Tibial nerve (tissue), 4 donors: Measurements from ENCODE around the gene OR3A2. TPM values are rescaled to one million over a fixed set of nuclear protein-coding genes. Genes with fewer than 3 reads are reported as not detected.
"Not testable (repeated sequence)": the region's sequence is repeated elsewhere in the genome, so short reads cannot be mapped to it uniquely, and the experiment has no call there.

Experiments used
- DNase-seq, 2 donors: peaks; one replicate each; pipeline ENCODE4 v3.0.0-alpha.2; 2019; ENCODE audit warnings: low spot score in 2 of 2
- H3K27ac ChIP-seq, 4 donors: fragments of 200-600 bp; sonication (generic) in 3 of 4; one replicate each; pipeline ENCODE4 v1.5.1; 2017 to 2019; ENCODE audit warnings: mild to moderate bottlenecking in 1 of 4
- H3K27me3 ChIP-seq, 2 donors: fragments of 200-600 bp; sonication (generic) in 1 of 2; one replicate each; pipeline versions ENCODE4 v1.5.1 to v1.6.0; 2017 to 2019
- H3K36me3 ChIP-seq, 3 donors: fragments of 200-600 bp; sonication (generic); one replicate each; pipeline ENCODE4 v1.5.1; 2018 to 2019
- H3K4me1 ChIP-seq, 4 donors: fragments of 200-600 bp; sonication (generic) in 3 of 4; one replicate each; pipeline ENCODE4 v1.5.1; 2017 to 2019
- H3K4me3 ChIP-seq, 4 donors: fragments of 200-600 bp; sonication (generic) in 3 of 4; one replicate each; pipeline ENCODE4 v1.5.1; 2017 to 2019; ENCODE audit warnings: mild to moderate bottlenecking in 1 of 4, moderate library complexity in 1 of 4
- H3K9me3 ChIP-seq, 4 donors: fragments of 200-600 bp; sonication (generic) in 3 of 4; one replicate each; pipeline ENCODE4 v1.5.1; 2017 to 2019
- CTCF ChIP-seq, 5 experiments: fragments of 200-600 bp in 3 of 5; fragments of 450-650 bp in 2 of 5; sonication (generic) in 3 of 5; IDR thresholded peaks; one replicate each; pipeline ENCODE4 v1.5.1; 2016 to 2019; ENCODE audit warnings: antibody characterized with exemption in 5 of 5, mild to moderate bottlenecking in 3 of 5, moderate library complexity in 2 of 5
- EP300 ChIP-seq, 2 donors: sonication (generic); formaldehyde crosslinking; IDR thresholded peaks; one replicate each; pipeline ENCODE4 v1.6.1; 2017; ENCODE audit warnings: antibody characterized with exemption in 2 of 2, mild to moderate bottlenecking in 1 of 2
- POLR2A ChIP-seq, 2 donors: fragments of 450-650 bp; IDR thresholded peaks; one replicate each; pipeline ENCODE4 v1.6.1; 2017; ENCODE audit warnings: antibody characterized with exemption in 2 of 2, mild to moderate bottlenecking in 2 of 2, moderate library complexity in 2 of 2
- WGBS, 2 donors: methylation state at CpG; one replicate each; pipeline ENCODE4 v1.1.5; 2018; 5-methylcytosine and 5-hydroxymethylcytosine counted together
- total RNA-seq, 4 donors: library from RNA; depleted of rRNA; stranded (reverse); fragments of >200 nt; gene quantifications; one replicate each; pipeline ENCODE4 v1.1.0, GENCODE V29; 2016

The OR3A2 gene
- total RNA-seq, 4 donors from 2014 or later, result 1.1 TPM; not detected in 3

DNA sequence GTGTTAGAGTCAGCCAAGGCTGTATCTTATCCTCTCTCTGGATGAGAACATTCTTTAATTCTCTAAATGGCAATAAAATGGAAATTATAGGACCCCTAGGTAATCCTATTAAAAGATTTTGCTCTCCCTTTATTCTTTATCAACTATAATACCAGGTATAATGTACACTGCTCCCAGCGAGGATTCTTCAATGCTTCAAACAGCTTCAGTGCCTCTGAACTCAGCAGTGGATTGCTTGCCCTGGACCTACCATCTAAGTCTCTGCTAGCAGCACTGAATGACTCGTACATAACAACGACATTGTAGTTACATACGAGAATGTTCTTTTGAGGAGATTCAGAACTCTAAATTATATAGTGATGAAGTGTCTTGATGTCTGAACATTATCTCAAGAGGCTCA, 3.7 kb upstream of the OR3A2 start:
- Histone ChIP-seq H3K36me3 (peaks cover 0 to 3% (median 0%) of the 10 kb centered on the region in 3 donors), H3K4me3 (no peak overlapping the region), H3K27me3 (peaks cover 0 to 21% of the 10 kb centered on the region in 2 donors), H3K27ac (no peak overlapping the region), H3K9me3 (peaks cover 0 to 11% (median 0%) of the 10 kb centered on the region in 4 donors), H3K4me1 (no peaks in the 10 kb centered on the region)
- no peak for DNase-seq
- 69 to 72% methylated on average over 4 of the region's 4 CpGs for WGBS, 2 donors
- TF ChIP-seq POLR2A (IDR thresholded peaks at IDR 0.05) (no peak), CTCF (IDR thresholded peaks at IDR 0.05) (no peak), EP300 (IDR thresholded peaks at IDR 0.05) (no peak)

DNA sequence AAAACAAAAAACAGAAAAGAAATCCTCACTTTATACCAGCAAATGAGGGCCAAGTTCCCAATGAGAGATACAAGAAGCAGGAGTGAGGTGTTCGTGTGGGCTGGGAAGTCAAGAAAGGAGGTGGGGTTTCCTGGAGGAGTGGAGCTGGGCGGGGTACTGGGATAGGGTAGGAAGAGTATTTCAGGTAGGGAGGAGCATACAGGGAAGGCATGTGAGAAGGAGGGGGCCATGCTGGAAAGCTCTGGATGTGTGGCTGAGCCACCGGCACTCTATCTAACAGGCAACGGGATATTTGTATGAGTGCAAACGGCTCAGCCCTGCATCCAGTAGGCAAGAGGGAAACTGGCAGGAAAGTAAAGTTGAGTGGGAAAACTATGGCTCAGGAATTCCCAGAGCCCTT, 4.2 kb downstream of the OR3A2 start:
- H3K9me3 ChIP-seq, result peaks cover 0 to 7% (median 0%) of the 10 kb centered on the region in 4 donors
- DNase-seq, result no peak
- H3K4me1 ChIP-seq, result no peaks in the 10 kb centered on the region
- H3K27ac ChIP-seq, result no peak overlapping the region
- H3K27me3 ChIP-seq, result peaks cover 0 to 19% of the 10 kb centered on the region in 2 donors
- H3K4me3 ChIP-seq, result no peak overlapping the region
- no peaks in the 10 kb centered on the region for H3K36me3 ChIP-seq
- TF ChIP-seq CTCF (IDR thresholded peaks at IDR 0.05) (no peak), POLR2A (IDR thresholded peaks at IDR 0.05) (no peak), EP300 (IDR thresholded peaks at IDR 0.05) (no peak)
- 75% methylated on average over 5 of the region's 5 CpGs for WGBS, 2 donors

DNA sequence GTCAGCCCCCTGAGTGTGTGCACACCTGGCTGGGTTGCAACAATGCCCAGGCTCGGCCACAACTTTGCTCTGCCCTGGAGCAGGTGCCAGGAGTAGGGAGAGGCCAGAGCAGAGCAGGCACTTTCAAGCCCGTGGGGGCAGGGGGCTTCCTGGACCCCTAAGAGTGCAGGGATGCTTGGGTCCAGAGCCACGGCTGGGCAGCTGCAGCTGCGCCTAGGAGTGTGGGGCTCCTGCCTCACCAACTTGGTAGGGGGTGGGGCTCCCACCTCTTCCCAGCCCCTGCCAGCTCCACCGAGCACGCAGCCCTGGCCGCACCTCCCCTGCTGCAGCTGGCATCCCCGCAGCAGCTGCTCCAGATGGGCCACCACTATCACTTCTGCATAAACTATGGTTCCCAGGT, 7.8 kb downstream of the OR3A2 start:
- WGBS, 2 donors, result 83 to 88% methylated on average over 5 of the region's 8 CpGs

GRCh38 chr17:3371167-3371566, 14.9 kb downstream of the OR3A2 start:
- not testable (repeated sequence) for H3K27ac ChIP-seq, H3K4me3 ChIP-seq, H3K36me3 ChIP-seq, H3K27me3 ChIP-seq, H3K4me1 ChIP-seq, DNase-seq
- H3K9me3 ChIP-seq, result peaks cover 0 to 43% (median 2%) of the 10 kb centered on the region in 4 donors
- no CpG with 5 or more reads among the region's 31 CpGs for WGBS, 2 donors

More for the DNA sequence above, 7.8 kb downstream of the OR3A2 start:
- no peak overlapping the region for H3K27ac ChIP-seq
- no peak for DNase-seq
- H3K36me3 ChIP-seq, result no peaks in the 10 kb centered on the region
- peaks cover 0 to 16% (median 2%) of the 10 kb centered on the region in 4 donors for H3K9me3 ChIP-seq
- no peaks in the 10 kb centered on the region for H3K4me1 ChIP-seq
- TF ChIP-seq POLR2A (IDR thresholded peaks at IDR 0.05) (no peak), EP300 (IDR thresholded peaks at IDR 0.05) (no peak), CTCF (IDR thresholded peaks at IDR 0.05) (no peak)
- no peak overlapping the region for H3K4me3 ChIP-seq
- H3K27me3 ChIP-seq, result no peaks in the 10 kb centered on the region

DNA sequence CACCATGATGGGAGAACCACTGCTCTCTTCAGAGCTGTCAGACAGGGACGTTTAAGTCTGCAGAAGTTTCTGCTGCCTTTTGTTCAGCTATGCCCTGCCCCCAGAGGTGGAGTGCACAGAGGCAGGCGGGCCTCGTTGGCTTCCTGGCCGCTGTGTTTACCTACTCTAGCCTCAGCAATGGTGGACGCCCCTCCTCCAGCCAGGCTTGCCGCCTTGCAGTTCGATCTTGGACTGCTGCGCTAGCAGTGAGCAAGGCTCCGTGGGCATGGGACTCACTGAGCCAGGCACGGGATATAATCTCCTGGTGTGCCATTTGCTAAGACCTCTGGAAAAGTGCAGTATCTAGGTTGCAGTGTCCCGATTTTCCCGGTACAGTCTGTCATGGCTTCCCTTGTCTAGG, 43.3 kb downstream of the OR3A2 start:
- H3K9me3 ChIP-seq, result peaks cover 0 to 32% (median 0%) of the 10 kb centered on the region in 4 donors
- H3K4me1 ChIP-seq, DNase-seq, H3K27me3 ChIP-seq, H3K4me3 ChIP-seq, H3K36me3 ChIP-seq, H3K27ac ChIP-seq: not testable (repeated sequence)
- 90 to 94% methylated on average over 9 to 12 of the region's 12 CpGs for WGBS, 2 donors

DNA sequence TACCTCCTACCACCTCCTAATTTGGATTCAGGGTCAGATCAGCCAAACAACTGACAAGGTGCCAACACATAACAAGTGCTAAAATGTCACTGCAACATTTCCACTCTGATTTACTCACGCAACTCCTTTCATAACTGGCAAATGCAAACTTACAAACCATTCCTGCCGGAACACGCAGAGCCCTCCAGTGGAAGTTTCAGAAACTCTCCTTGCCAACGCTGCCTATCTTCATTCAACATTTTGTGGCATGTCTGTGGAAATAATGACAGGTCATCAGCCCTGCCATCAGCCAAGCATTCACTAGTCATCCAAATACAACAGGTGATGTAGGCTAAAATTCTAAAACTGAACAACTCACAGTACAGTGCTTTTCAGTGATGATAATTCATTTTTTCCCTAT, 50.2 kb downstream of the OR3A2 start:
- DNase-seq, result no peak
- H3K9me3 ChIP-seq, result peaks cover 0 to 6% (median 0%) of the 10 kb centered on the region in 4 donors
- no peaks in the 10 kb centered on the region for H3K4me1 ChIP-seq
- 43 to 51% methylated on average over 4 of the region's 4 CpGs for WGBS, 2 donors
- H3K27me3 ChIP-seq, result no peaks in the 10 kb centered on the region
- no peak overlapping the region for H3K4me3 ChIP-seq
- H3K36me3 ChIP-seq, result no peaks in the 10 kb centered on the region
- TF ChIP-seq CTCF (IDR thresholded peaks at IDR 0.05) (no peak), POLR2A (IDR thresholded peaks at IDR 0.05) (no peak), EP300 (IDR thresholded peaks at IDR 0.05) (no peak)
- H3K27ac ChIP-seq, result no peak overlapping the region
